GM23338 (cell line): ENCODE results near the gene HELZ. TPM values are rescaled to one million over a fixed set of nuclear protein-coding genes. Genes with fewer than 3 reads are reported as not detected.

Source experiments
- ATAC-seq: fragments of 200-7000 bp; cut with Tn5 transposase; 3 replicates; pipeline ENCODE4 v1.9.1; 2020
- DNase-seq: peaks from one replicate; pipeline ENCODE4 v3.0.0-alpha.2; 2015; ENCODE audit warnings: low spot score
- H2AFZ ChIP-seq: fragments of 200-600 bp; sonication (generic); 2 replicates; pipeline ENCODE4 v1.8.0; 2016; ENCODE audit warnings: antibody characterized with exemption, mild to moderate bottlenecking, moderate library complexity
- H3F3A ChIP-seq: fragments of 200-600 bp; sonication (generic); replicated peaks from 2 replicates; pipeline ENCODE4 v1.8.0; 2017; ENCODE audit warnings: antibody characterized with exemption, mixed run types, low read depth
- H3K27ac ChIP-seq: fragments of 200-600 bp; sonication (generic); 2 replicates; pipeline ENCODE4 v1.6.1; 2016; ENCODE audit warnings: low read depth
- H3K27me3 ChIP-seq: fragments of 200-600 bp; sonication (generic); 2 replicates; pipeline ENCODE4 v1.8.0; 2016; ENCODE audit warnings: mild to moderate bottlenecking, mixed run types, moderate library complexity; ENCODE audit not compliant: insufficient read depth
- H3K36me3 ChIP-seq: fragments of 200-600 bp; sonication (generic); 2 replicates; pipeline ENCODE4 v1.8.0; 2016; ENCODE audit warnings: mild to moderate bottlenecking; ENCODE audit not compliant: insufficient read depth
- H3K4me1 ChIP-seq: fragments of 200-600 bp; sonication (generic); 2 replicates; pipeline ENCODE4 v1.8.0; 2016; ENCODE audit warnings: mild to moderate bottlenecking, moderate library complexity; ENCODE audit not compliant: insufficient read depth
- H3K4me2 ChIP-seq: fragments of 200-600 bp; sonication (generic); 2 replicates; pipeline ENCODE4 v1.7.1; 2017; ENCODE audit warnings: mixed run types
- H3K4me3 ChIP-seq: fragments of 200-600 bp; sonication (generic); 2 replicates; pipeline ENCODE4 v1.6.1; 2016; ENCODE audit warnings: mixed run types
- H3K79me2 ChIP-seq: fragments of 200-600 bp; sonication (generic); replicated peaks from 2 replicates; pipeline ENCODE4 v1.8.0; 2017; ENCODE audit warnings: mild to moderate bottlenecking; ENCODE audit not compliant: insufficient read depth
- H3K9me2 ChIP-seq: fragments of 200-600 bp; sonication (generic); 2 replicates; pipeline ENCODE4 v1.8.0; 2017; ENCODE audit not compliant: insufficient read depth
- H4K20me1 ChIP-seq: fragments of 200-600 bp; sonication (generic); replicated peaks from 2 replicates; pipeline ENCODE4 v1.8.0; 2017; ENCODE audit warnings: mild to moderate bottlenecking; ENCODE audit not compliant: insufficient read depth
- H3K27ac Mint-ChIP-seq: 2 replicates; pipeline ENCODE4 v1.8.0; 2020; ENCODE audit warnings: inconsistent platforms, mild to moderate bottlenecking, moderate library complexity, mixed read lengths
- H3K27me3 Mint-ChIP-seq: 3 replicates; pipeline ENCODE4 v1.8.0; 2022; ENCODE audit warnings: low read depth, mild to moderate bottlenecking, moderate library complexity, mixed read lengths, inconsistent platforms; ENCODE audit not compliant: insufficient read depth, poor library complexity
- H3K36me3 Mint-ChIP-seq: 3 replicates; pipeline ENCODE4 v1.8.0; 2021; ENCODE audit warnings: low read depth, mild to moderate bottlenecking, inconsistent platforms, moderate library complexity, mixed read lengths
- H3K4me1 Mint-ChIP-seq: 3 replicates; pipeline ENCODE4 v1.8.0; 2020; ENCODE audit warnings: mild to moderate bottlenecking, inconsistent platforms, mixed read lengths
- H3K4me3 Mint-ChIP-seq: 3 replicates; pipeline ENCODE4 v1.8.0; 2021; ENCODE audit warnings: moderate library complexity, mild to moderate bottlenecking, inconsistent platforms, mixed read lengths
- H3K9me3 Mint-ChIP-seq: 3 replicates; pipeline ENCODE4 v1.8.0; 2020; ENCODE audit warnings: moderate library complexity, mild to moderate bottlenecking, inconsistent platforms, mixed read lengths
- CTCF ChIP-seq, 2 experiments: fragments of 200-600 bp in 1 of 2; sonication (generic) in 1 of 2; conservative IDR thresholded peaks; 2 replicates each; pipeline versions ENCODE4 v1.5.1 to v1.6.1; 2016 to 2017; ENCODE audit warnings: antibody characterized with exemption in 2 of 2, low read depth in 2 of 2, mild to moderate bottlenecking in 2 of 2, moderate library complexity in 1 of 2
- EZH2phosphoT487 ChIP-seq: fragments of 200-600 bp; sonication (generic); IDR thresholded peaks from one replicate; pipeline ENCODE4 v1.8.1; 2018; ENCODE audit warnings: antibody characterized with exemption; ENCODE audit not compliant: unreplicated experiment
- POLR2AphosphoS5 ChIP-seq: IDR thresholded peaks from 2 replicates; pipeline ENCODE4 v1.6.1; 2016; ENCODE audit warnings: antibody characterized with exemption, low read depth
- ZNF114 ChIP-seq: fragments of 250-450 bp; sonication (Bioruptor Pico); IDR thresholded peaks from 2 replicates; pipeline ENCODE4 v1.5.0; 2020; ENCODE audit warnings: mild to moderate bottlenecking, moderate library complexity
- polyA plus RNA-seq: library from polyadenylated mRNA; unstranded; fragments of >200 nt; fragmentation: Nextera tagmentation; extraction: Ambion mirVana; gene quantifications from 2 replicates; pipeline ENCODE4 v1.2.1, GENCODE V29; 2016
- total RNA-seq: library from RNA; depleted of rRNA; stranded (reverse); fragments of >200 nt; shearing (Covaris generic); gene quantifications from 2 replicates; pipeline ENCODE4 v1.2.3, GENCODE V29; 2014
- TF ChIP-seq, protein P1 (sequence below): fragments of 250-450 bp; sonication (Bioruptor Pico); IDR thresholded peaks from 2 replicates; pipeline ENCODE4 v1.5.0; 2020; ENCODE audit warnings: mild to moderate bottlenecking, moderate library complexity
- TF ChIP-seq, protein P2 (sequence below): IDR thresholded peaks from 2 replicates; pipeline ENCODE4 v1.6.1; 2016; ENCODE audit warnings: antibody characterized with exemption
- TF ChIP-seq, protein P3 (sequence below): IDR thresholded peaks from one replicate; pipeline ENCODE4 v1.6.1; 2018; ENCODE audit warnings: antibody characterized with exemption; ENCODE audit not compliant: unreplicated experiment

Gene HELZ
- total and polyA plus RNA-seq, 2 experiments from 2014 or later = 38.9 to 62.0 TPM

- H3K9me3 Mint-ChIP-seq = no peaks in the 10 kb centered on the region
- ATAC-seq = no peak
Observed at GRCh38 chr17:67098006-67098405, 147.0 kb downstream of the HELZ start.

More at GRCh38 chr17:67098006-67098405, 147.0 kb downstream of the HELZ start:
- Histone ChIP-seq H3K4me2 (no peak overlapping the region), H3F3A (no peaks in the 10 kb centered on the region), H3K79me2 (peaks cover 9% of the 10 kb centered on the region), H3K36me3 (no peaks in the 10 kb centered on the region), H4K20me1 (no peaks in the 10 kb centered on the region), H3K4me1 (no peaks in the 10 kb centered on the region), H2AFZ (no peak overlapping the region), H3K27ac (no peak overlapping the region), H3K9me2 (no peaks in the 10 kb centered on the region), H3K27me3 (no peaks in the 10 kb centered on the region), H3K4me3 (no peak overlapping the region)
- no peak for DNase-seq
- no peak overlapping the region for H3K27ac Mint-ChIP-seq
- H3K4me3 Mint-ChIP-seq = no peak overlapping the region
- H3K27me3 Mint-ChIP-seq = no peaks in the 10 kb centered on the region
- no peaks in the 10 kb centered on the region for H3K4me1 Mint-ChIP-seq
- TF ChIP-seq POLR2AphosphoS5 (no peak), ZNF114 (CRISPR knock-in tag) (no peak), CTCF (conservative IDR thresholded peaks at IDR 0.05; ENCODE audit: low read depth in 2 of 2) (no peak), EZH2phosphoT487 (no peak)
- TF ChIP-seq, protein P1, sequence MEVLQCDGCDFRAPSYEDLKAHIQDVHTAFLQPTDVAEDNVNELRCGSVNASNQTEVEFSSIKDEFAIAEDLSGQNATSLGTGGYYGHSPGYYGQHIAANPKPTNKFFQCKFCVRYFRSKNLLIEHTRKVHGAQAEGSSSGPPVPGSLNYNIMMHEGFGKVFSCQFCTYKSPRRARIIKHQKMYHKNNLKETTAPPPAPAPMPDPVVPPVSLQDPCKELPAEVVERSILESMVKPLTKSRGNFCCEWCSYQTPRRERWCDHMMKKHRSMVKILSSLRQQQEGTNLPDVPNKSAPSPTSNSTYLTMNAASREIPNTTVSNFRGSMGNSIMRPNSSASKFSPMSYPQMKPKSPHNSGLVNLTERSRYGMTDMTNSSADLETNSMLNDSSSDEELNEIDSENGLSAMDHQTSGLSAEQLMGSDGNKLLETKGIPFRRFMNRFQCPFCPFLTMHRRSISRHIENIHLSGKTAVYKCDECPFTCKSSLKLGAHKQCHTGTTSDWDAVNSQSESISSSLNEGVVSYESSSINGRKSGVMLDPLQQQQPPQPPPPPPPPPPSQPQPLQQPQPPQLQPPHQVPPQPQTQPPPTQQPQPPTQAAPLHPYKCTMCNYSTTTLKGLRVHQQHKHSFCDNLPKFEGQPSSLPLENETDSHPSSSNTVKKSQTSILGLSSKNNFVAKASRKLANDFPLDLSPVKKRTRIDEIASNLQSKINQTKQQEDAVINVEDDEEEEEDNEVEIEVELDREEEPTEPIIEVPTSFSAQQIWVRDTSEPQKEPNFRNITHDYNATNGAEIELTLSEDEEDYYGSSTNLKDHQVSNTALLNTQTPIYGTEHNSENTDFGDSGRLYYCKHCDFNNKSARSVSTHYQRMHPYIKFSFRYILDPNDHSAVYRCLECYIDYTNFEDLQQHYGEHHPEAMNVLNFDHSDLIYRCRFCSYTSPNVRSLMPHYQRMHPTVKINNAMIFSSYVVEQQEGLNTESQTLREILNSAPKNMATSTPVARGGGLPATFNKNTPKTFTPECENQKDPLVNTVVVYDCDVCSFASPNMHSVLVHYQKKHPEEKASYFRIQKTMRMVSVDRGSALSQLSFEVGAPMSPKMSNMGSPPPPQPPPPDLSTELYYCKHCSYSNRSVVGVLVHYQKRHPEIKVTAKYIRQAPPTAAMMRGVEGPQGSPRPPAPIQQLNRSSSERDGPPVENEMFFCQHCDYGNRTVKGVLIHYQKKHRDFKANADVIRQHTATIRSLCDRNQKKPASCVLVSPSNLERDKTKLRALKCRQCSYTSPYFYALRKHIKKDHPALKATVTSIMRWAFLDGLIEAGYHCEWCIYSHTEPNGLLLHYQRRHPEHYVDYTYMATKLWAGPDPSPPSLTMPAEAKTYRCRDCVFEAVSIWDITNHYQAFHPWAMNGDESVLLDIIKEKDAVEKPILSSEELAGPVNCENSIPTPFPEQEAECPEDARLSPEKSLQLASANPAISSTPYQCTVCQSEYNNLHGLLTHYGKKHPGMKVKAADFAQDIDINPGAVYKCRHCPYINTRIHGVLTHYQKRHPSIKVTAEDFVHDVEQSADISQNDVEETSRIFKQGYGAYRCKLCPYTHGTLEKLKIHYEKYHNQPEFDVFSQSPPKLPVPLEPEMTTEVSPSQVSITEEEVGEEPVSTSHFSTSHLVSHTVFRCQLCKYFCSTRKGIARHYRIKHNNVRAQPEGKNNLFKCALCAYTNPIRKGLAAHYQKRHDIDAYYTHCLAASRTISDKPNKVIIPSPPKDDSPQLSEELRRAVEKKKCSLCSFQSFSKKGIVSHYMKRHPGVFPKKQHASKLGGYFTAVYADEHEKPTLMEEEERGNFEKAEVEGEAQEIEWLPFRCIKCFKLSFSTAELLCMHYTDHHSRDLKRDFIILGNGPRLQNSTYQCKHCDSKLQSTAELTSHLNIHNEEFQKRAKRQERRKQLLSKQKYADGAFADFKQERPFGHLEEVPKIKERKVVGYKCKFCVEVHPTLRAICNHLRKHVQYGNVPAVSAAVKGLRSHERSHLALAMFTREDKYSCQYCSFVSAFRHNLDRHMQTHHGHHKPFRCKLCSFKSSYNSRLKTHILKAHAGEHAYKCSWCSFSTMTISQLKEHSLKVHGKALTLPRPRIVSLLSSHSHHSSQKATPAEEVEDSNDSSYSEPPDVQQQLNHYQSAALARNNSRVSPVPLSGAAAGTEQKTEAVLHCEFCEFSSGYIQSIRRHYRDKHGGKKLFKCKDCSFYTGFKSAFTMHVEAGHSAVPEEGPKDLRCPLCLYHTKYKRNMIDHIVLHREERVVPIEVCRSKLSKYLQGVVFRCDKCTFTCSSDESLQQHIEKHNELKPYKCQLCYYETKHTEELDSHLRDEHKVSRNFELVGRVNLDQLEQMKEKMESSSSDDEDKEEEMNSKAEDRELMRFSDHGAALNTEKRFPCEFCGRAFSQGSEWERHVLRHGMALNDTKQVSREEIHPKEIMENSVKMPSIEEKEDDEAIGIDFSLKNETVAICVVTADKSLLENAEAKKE (CRISPR knock-in tag) = no peak
- TF ChIP-seq, protein P2, sequence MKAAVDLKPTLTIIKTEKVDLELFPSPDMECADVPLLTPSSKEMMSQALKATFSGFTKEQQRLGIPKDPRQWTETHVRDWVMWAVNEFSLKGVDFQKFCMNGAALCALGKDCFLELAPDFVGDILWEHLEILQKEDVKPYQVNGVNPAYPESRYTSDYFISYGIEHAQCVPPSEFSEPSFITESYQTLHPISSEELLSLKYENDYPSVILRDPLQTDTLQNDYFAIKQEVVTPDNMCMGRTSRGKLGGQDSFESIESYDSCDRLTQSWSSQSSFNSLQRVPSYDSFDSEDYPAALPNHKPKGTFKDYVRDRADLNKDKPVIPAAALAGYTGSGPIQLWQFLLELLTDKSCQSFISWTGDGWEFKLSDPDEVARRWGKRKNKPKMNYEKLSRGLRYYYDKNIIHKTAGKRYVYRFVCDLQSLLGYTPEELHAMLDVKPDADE = no peak
- TF ChIP-seq, protein P3, sequence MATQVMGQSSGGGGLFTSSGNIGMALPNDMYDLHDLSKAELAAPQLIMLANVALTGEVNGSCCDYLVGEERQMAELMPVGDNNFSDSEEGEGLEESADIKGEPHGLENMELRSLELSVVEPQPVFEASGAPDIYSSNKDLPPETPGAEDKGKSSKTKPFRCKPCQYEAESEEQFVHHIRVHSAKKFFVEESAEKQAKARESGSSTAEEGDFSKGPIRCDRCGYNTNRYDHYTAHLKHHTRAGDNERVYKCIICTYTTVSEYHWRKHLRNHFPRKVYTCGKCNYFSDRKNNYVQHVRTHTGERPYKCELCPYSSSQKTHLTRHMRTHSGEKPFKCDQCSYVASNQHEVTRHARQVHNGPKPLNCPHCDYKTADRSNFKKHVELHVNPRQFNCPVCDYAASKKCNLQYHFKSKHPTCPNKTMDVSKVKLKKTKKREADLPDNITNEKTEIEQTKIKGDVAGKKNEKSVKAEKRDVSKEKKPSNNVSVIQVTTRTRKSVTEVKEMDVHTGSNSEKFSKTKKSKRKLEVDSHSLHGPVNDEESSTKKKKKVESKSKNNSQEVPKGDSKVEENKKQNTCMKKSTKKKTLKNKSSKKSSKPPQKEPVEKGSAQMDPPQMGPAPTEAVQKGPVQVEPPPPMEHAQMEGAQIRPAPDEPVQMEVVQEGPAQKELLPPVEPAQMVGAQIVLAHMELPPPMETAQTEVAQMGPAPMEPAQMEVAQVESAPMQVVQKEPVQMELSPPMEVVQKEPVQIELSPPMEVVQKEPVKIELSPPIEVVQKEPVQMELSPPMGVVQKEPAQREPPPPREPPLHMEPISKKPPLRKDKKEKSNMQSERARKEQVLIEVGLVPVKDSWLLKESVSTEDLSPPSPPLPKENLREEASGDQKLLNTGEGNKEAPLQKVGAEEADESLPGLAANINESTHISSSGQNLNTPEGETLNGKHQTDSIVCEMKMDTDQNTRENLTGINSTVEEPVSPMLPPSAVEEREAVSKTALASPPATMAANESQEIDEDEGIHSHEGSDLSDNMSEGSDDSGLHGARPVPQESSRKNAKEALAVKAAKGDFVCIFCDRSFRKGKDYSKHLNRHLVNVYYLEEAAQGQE = no peak
- H3K36me3 Mint-ChIP-seq = peaks cover 4% of the 10 kb centered on the region; the same call in 1 of the 3 replicates
